Thoracic aorta (tissue), 2 donors: ENCODE data around the gene TMEM39A. TPM values are rescaled to one million over a fixed set of nuclear protein-coding genes. Genes with fewer than 3 reads are reported as not detected.
A peak's percentile ranks its signal among the peaks of the same experiment; 100 is the strongest.

Source experiments
- ATAC-seq: fragments of 150-250 bp; one replicate; pipeline ENCODE4 v1.8.0; 2017; ENCODE audit warnings: low read depth; ENCODE audit not compliant: insufficient number of reproducible peaks, low FRiP score
- DNase-seq: peaks from one replicate; pipeline ENCODE4 v3.0.0-alpha.2; 2020; ENCODE audit warnings: low spot score
- H3K27ac ChIP-seq, 2 donors: fragments of 200-600 bp; sonication (generic); 1 replicate in 1 of 2; 2 replicates in 1 of 2; pipeline ENCODE4 v1.5.1; 2016; ENCODE audit warnings: mild to moderate bottlenecking in 2 of 2, moderate library complexity in 2 of 2
- H3K27me3 ChIP-seq: fragments of 200-600 bp; sonication (generic); replicated peaks from 2 replicates; pipeline ENCODE4 v1.6.0; 2016; ENCODE audit warnings: mild to moderate bottlenecking; ENCODE audit not compliant: insufficient read depth
- H3K36me3 ChIP-seq: fragments of 200-600 bp; sonication (generic); one replicate; pipeline ENCODE4 v1.5.1; 2016
- H3K4me1 ChIP-seq, 2 donors: fragments of 200-600 bp; sonication (generic); 1 replicate in 1 of 2; 2 replicates in 1 of 2; pipeline versions ENCODE4 v1.5.1 to v1.6.0; 2016; ENCODE audit warnings: low read depth in 2 of 2, mild to moderate bottlenecking in 1 of 2; ENCODE audit not compliant: control insufficient read depth in 1 of 2
- H3K4me3 ChIP-seq: fragments of 200-600 bp; sonication (generic); 2 replicates; pipeline ENCODE4 v1.5.1; 2016; ENCODE audit warnings: mild to moderate bottlenecking
- H3K9me3 ChIP-seq: fragments of 200-600 bp; sonication (generic); 2 replicates; pipeline ENCODE4 v1.5.1; 2016
- total RNA-seq, 2 donors: library from RNA; depleted of rRNA; stranded (reverse); fragments of >200 nt; gene quantifications; one replicate each; pipeline versions ENCODE4 v1.1.0 to v1.2.3, GENCODE V29; 2016
- TF ChIP-seq, protein P1 (sequence below): fragments of 200-600 bp; sonication (generic); IDR thresholded peaks from one replicate; pipeline ENCODE4 v1.5.1; 2019; ENCODE audit warnings: antibody characterized with exemption

The TMEM39A gene
- total RNA-seq, 2 donors from 2014 or later: 34.3 to 43.7 TPM

DNA sequence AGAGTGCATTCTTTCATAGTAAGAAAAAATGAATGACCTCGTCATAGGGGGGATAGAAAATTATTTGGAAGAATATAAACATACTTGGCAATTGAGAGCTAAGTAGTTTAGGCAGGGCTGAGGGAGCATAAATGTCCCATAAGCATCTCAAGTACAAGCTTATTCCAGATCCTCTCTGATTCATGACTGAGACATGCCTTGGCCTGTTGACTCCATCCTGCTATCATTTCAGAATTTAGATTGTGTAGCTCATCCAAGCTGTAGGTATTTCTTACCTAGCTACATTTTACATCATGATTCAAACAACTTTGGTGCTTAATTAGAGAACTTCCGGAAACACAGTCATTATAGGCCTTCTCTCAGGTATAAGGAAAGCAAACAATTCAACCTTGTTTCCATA lies 17.7 kb upstream of the TMEM39A start:
- H3K4me1 ChIP-seq: no peaks in the 10 kb centered on the region
- no peak overlapping the region for H3K4me3 ChIP-seq
- H3K27me3 ChIP-seq: no peaks in the 10 kb centered on the region
- no peaks in the 10 kb centered on the region for H3K9me3 ChIP-seq
- TF ChIP-seq, protein P1, sequence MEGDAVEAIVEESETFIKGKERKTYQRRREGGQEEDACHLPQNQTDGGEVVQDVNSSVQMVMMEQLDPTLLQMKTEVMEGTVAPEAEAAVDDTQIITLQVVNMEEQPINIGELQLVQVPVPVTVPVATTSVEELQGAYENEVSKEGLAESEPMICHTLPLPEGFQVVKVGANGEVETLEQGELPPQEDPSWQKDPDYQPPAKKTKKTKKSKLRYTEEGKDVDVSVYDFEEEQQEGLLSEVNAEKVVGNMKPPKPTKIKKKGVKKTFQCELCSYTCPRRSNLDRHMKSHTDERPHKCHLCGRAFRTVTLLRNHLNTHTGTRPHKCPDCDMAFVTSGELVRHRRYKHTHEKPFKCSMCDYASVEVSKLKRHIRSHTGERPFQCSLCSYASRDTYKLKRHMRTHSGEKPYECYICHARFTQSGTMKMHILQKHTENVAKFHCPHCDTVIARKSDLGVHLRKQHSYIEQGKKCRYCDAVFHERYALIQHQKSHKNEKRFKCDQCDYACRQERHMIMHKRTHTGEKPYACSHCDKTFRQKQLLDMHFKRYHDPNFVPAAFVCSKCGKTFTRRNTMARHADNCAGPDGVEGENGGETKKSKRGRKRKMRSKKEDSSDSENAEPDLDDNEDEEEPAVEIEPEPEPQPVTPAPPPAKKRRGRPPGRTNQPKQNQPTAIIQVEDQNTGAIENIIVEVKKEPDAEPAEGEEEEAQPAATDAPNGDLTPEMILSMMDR: no peak
- ATAC-seq (no peak), DNase-seq (no peak)
- no peak overlapping the region for H3K27ac ChIP-seq
- H3K36me3 ChIP-seq: peaks cover 23% of the 10 kb centered on the region

DNA sequence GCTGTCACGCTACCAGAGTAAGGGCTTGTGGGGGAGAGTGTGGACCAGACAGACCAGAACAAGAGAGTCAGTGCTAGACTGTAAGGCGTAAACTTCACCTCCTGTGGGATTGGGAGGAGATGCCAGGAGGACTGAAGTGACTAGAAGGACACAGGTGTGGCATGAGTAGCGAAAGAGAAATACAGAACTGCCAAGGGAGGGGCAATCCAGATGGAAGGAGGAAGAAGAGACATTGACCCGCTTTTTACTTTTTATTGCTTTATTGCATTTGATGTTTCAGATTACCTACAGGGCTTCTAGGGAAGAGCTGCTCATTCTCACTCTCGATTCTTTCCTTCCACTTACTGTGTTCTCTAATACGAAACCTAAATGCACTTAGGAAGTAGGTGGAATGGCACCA lies 7.5 kb upstream of the TMEM39A start:
- no peaks in the 10 kb centered on the region for H3K9me3 ChIP-seq
- DNase-seq (no peak), ATAC-seq (no peak)
- H3K27me3 ChIP-seq: no peaks in the 10 kb centered on the region
- H3K36me3 ChIP-seq: peaks cover 7% of the 10 kb centered on the region
- peaks cover 3 to 20% of the 10 kb centered on the region in 2 donors for H3K4me1 ChIP-seq
- no peak overlapping the region for H3K27ac ChIP-seq
- H3K4me3 ChIP-seq: no peak overlapping the region
- TF ChIP-seq, protein P1: no peak

DNA sequence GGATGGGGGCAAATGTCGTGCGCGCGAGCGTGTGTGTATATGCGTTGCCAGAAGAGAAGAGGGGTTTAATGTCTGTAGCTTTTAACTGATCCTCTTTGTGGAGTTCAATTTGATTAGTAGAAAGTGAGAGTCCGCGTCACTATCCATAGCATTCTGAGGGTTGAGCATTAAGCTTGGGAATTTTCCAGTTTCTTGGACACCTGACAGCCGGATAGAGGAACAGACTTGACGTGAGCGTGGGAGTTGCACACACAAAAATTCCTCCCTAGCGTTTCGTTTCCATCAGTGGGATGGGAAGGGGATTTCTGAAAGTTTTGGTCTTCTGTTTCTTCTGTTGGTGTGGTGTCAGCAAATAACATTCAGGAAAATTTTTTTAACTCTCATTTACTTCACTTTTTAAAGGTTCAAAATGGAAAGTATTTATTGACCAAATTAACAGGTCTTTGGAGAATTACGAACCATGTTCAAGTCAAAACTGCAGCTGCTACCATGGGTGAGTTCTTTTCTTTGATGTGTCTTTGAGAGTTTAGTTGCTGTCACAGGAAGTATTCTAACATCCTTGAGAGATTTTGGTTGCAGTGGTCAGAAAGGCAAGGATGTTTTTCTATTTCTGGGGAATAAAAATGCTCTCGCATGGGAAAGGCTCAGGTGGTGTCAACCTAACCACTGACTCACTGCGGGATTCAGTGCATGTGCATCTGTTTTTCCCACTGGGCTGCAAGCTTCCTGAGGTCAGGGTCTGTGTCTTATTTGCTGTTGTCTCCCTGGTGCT lies 6.2 kb upstream of the TMEM39A start:
- no peaks in the 10 kb centered on the region for H3K27me3 ChIP-seq
- H3K4me1 ChIP-seq: peaks cover 3 to 20% of the 10 kb centered on the region in 2 donors
- ATAC-seq: no peak
- no peak for DNase-seq
- TF ChIP-seq, protein P1: no peak
- H3K4me3 ChIP-seq: peak overlapping the region; percentile 82
- H3K36me3 ChIP-seq: peaks cover 7% of the 10 kb centered on the region
- no peak overlapping the region for H3K27ac ChIP-seq
- H3K9me3 ChIP-seq: no peaks in the 10 kb centered on the region

DNA sequence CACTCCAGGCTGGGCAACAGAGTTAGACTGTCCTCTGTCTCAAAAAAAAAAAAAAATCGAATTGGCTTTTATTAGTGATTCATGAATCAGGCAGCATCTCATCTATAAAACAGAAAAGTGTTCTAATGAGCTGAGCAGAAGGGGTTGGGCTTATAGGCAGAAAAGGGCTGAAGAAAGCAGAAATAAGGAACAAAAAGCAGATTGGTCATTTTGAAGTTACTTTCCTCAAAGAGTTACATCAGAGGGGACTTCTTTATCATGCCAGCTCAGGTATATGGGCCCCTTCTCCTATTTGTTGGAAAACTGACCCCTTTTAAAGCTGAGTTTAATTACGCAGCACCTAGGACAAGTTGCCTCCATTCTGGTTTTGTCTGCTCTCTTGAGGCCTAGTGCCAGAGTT lies 4.6 kb upstream of the TMEM39A start:
- Histone ChIP-seq H3K4me1 (peaks cover 3 to 26% of the 10 kb centered on the region in 2 donors), H3K9me3 (no peaks in the 10 kb centered on the region), H3K4me3 (peak overlapping the region; percentile 82), H3K27ac (peak overlapping the region in 1 of 2 donors; percentile 62), H3K36me3 (peaks cover 7% of the 10 kb centered on the region), H3K27me3 (no peaks in the 10 kb centered on the region)
- ATAC-seq (no peak), DNase-seq (no peak)
- TF ChIP-seq, protein P1: no peak

DNA sequence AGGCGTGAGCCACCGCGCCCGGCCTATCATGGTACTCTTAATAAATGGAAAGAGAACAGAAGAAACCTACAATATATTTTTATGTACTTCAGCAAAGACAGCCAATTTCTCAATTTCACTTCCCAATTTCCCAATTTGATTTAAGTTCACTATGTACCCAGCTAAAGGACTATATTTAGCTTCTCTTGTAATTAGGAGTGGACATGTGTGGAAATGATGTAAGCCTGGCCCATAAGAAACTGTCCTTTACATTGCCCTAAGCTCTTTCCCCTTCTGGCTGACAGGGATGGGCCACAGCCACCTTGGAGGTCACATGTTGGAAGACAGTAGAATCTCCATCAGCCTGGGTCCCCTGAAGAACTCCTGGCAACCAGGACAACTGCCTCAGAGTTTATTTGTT lies 6.2 kb downstream of the TMEM39A start:
- Histone ChIP-seq H3K4me3 (no peak overlapping the region), H3K9me3 (no peaks in the 10 kb centered on the region), H3K27me3 (no peaks in the 10 kb centered on the region), H3K4me1 (peaks cover 21 to 34% of the 10 kb centered on the region in 2 donors), H3K27ac (no peak overlapping the region), H3K36me3 (peaks cover 20% of the 10 kb centered on the region)
- DNase-seq (no peak), ATAC-seq (no peak)
- TF ChIP-seq, protein P1: no peak
